Peyer's patch (tissue), 4 donors: ENCODE measurements around the gene KL. TPM values are rescaled to one million over a fixed set of nuclear protein-coding genes. Genes with fewer than 3 reads are reported as not detected.

Experiments used
- DNase-seq, 3 donors: peaks; one replicate each; pipeline ENCODE4 v3.0.0-alpha.2; 2017 to 2019
- H3K27ac ChIP-seq, 4 donors: fragments of 200-600 bp; sonication (generic); one replicate each; pipeline ENCODE4 v1.5.1; 2016 to 2019
- H3K27me3 ChIP-seq, 2 donors: fragments of 200-600 bp; sonication (generic); one replicate each; pipeline ENCODE4 v1.5.1; 2019
- H3K36me3 ChIP-seq, 3 donors: fragments of 200-600 bp; sonication (generic); one replicate each; pipeline ENCODE4 v1.5.1; 2016 to 2019
- H3K4me1 ChIP-seq, 4 donors: fragments of 200-600 bp; sonication (generic); one replicate each; pipeline ENCODE4 v1.5.1; 2016 to 2019
- H3K4me3 ChIP-seq, 4 donors: fragments of 200-600 bp; sonication (generic); 1 replicate in 3 of 4; 2 replicates in 1 of 4; pipeline ENCODE4 v1.5.1; 2016 to 2019; ENCODE audit warnings: mild to moderate bottlenecking in 1 of 4
- H3K9me3 ChIP-seq, 4 donors: fragments of 200-600 bp; sonication (generic); one replicate each; pipeline ENCODE4 v1.5.1; 2016 to 2019; ENCODE audit warnings: mild to moderate bottlenecking in 1 of 4
- CTCF ChIP-seq, 6 experiments: fragments of 450-650 bp in 4 of 6; fragments of 200-600 bp in 2 of 6; sonication (generic) in 1 of 6; IDR thresholded peaks; one replicate each; pipeline ENCODE4 v1.5.1; 2017 to 2019; ENCODE audit warnings: antibody characterized with exemption in 6 of 6, mild to moderate bottlenecking in 3 of 6, moderate library complexity in 1 of 6
- POLR2A ChIP-seq, 2 donors: fragments of 450-650 bp; IDR thresholded peaks; one replicate each; pipeline ENCODE4 v1.5.1; 2017; ENCODE audit warnings: antibody characterized with exemption in 2 of 2, mild to moderate bottlenecking in 2 of 2, moderate library complexity in 2 of 2
- total RNA-seq, 4 donors: library from RNA; depleted of rRNA; stranded (reverse); fragments of >200 nt; gene quantifications; one replicate each; pipeline ENCODE4 v1.1.0, GENCODE V29; 2016

Gene KL
- total RNA-seq, 4 donors from 2014 or later: 2.5 to 7.0 (median 4.9) TPM

- Histone ChIP-seq H3K4me1 (no peaks in the 10 kb centered on the region), H3K27ac (no peak overlapping the region), H3K27me3 (no peaks in the 10 kb centered on the region), H3K36me3 (no peaks in the 10 kb centered on the region), H3K9me3 (no peaks in the 10 kb centered on the region), H3K4me3 (no peak overlapping the region)
- DNase-seq: no peak
- no peak for TF ChIP-seq POLR2A (IDR thresholded peaks at IDR 0.05)
- TF ChIP-seq CTCF (IDR thresholded peaks at IDR 0.05): no peak
These were observed 57.1 kb downstream of the KL start for GRCh38 chr13:33073338-33073737.

GRCh38 chr13:33076001-33076992, 60.1 kb downstream of the KL start:
- TF ChIP-seq CTCF (IDR thresholded peaks at IDR 0.05) (no peak), POLR2A (IDR thresholded peaks at IDR 0.05) (no peak)
- Histone ChIP-seq H3K9me3 (no peaks in the 10 kb centered on the region), H3K4me1 (no peaks in the 10 kb centered on the region), H3K36me3 (no peaks in the 10 kb centered on the region), H3K27ac (peak overlapping the region in 3 of 4 donors; percentile 26 to 77 (median 51)), H3K27me3 (no peaks in the 10 kb centered on the region), H3K4me3 (no peak overlapping the region)
- DNase-seq: peak in 2 of 3 donors; percentile 62 to 73

- TF ChIP-seq CTCF (IDR thresholded peaks at IDR 0.05) (no peak), POLR2A (IDR thresholded peaks at IDR 0.05) (no peak)
- Histone ChIP-seq H3K36me3 (no peaks in the 10 kb centered on the region), H3K27ac (no peak overlapping the region), H3K9me3 (no peaks in the 10 kb centered on the region), H3K27me3 (no peaks in the 10 kb centered on the region), H3K4me3 (no peak overlapping the region), H3K4me1 (no peaks in the 10 kb centered on the region)
- DNase-seq: no peak
These were observed 62.0 kb downstream of the KL start for GRCh38 chr13:33078263-33078662.

- no peaks in the 10 kb centered on the region for H3K9me3 ChIP-seq
- no peaks in the 10 kb centered on the region for H3K4me1 ChIP-seq
- DNase-seq: no peak
- TF ChIP-seq CTCF (IDR thresholded peaks at IDR 0.05) (no peak), POLR2A (IDR thresholded peaks at IDR 0.05) (no peak)
- H3K4me3 ChIP-seq: no peak overlapping the region
- H3K36me3 ChIP-seq: no peaks in the 10 kb centered on the region
- H3K27ac ChIP-seq: no peak overlapping the region
- no peaks in the 10 kb centered on the region for H3K27me3 ChIP-seq
These were observed 63.7 kb downstream of the KL start for GRCh38 chr13:33079960-33080359.

GRCh38 chr13:33080972-33081590, 64.9 kb downstream of the KL start:
- H3K36me3 ChIP-seq: no peaks in the 10 kb centered on the region
- DNase-seq: no peak
- H3K4me1 ChIP-seq: no peaks in the 10 kb centered on the region
- no peaks in the 10 kb centered on the region for H3K27me3 ChIP-seq
- no peak overlapping the region for H3K4me3 ChIP-seq
- no peaks in the 10 kb centered on the region for H3K9me3 ChIP-seq
- no peak for TF ChIP-seq CTCF (IDR thresholded peaks at IDR 0.05)
- no peak for TF ChIP-seq POLR2A (IDR thresholded peaks at IDR 0.05)
- H3K27ac ChIP-seq: no peak overlapping the region
